ENCODE measurements around the gene GPR42. TPM values are rescaled to one million over a fixed set of nuclear protein-coding genes. Genes with fewer than 3 reads are reported as not detected.

GPR42 gene
- total RNA-seq, 1 donor from 2014 or later = not detected

- no peak for DNase-seq
- ATAC-seq = no peak
- Histone ChIP-seq H3K27me3 (no peaks in the 10 kb centered on the region), H3K4me3 (no peak overlapping the region), H3K36me3 (no peaks in the 10 kb centered on the region), H3K27ac (no peak overlapping the region), H3K9me3 (no peaks in the 10 kb centered on the region), H3K4me1 (no peaks in the 10 kb centered on the region)
- TF ChIP-seq, protein P1, sequence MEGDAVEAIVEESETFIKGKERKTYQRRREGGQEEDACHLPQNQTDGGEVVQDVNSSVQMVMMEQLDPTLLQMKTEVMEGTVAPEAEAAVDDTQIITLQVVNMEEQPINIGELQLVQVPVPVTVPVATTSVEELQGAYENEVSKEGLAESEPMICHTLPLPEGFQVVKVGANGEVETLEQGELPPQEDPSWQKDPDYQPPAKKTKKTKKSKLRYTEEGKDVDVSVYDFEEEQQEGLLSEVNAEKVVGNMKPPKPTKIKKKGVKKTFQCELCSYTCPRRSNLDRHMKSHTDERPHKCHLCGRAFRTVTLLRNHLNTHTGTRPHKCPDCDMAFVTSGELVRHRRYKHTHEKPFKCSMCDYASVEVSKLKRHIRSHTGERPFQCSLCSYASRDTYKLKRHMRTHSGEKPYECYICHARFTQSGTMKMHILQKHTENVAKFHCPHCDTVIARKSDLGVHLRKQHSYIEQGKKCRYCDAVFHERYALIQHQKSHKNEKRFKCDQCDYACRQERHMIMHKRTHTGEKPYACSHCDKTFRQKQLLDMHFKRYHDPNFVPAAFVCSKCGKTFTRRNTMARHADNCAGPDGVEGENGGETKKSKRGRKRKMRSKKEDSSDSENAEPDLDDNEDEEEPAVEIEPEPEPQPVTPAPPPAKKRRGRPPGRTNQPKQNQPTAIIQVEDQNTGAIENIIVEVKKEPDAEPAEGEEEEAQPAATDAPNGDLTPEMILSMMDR (IDR thresholded peaks at IDR 0.05) = no peak
- intact Hi-C loops (cut with DNase I) = loop anchor here (10.0 kb wide), 2 partner anchors 113 to 143 kb away; partner anchors contain the start of gene KRTDAP
Observed at GRCh38 chr19:35352177-35352447, 18.8 kb upstream of the GPR42 start.

- no peak overlapping the region for H3K27ac ChIP-seq
- no peaks in the 10 kb centered on the region for H3K9me3 ChIP-seq
- H3K36me3 ChIP-seq = no peaks in the 10 kb centered on the region
- DNase-seq (peak; percentile 76), ATAC-seq (peak; percentile 86)
- intact Hi-C loops (cut with DNase I) = loop anchor here (10.0 kb wide), 2 partner anchors 112 to 142 kb away; partner anchors contain the start of gene KRTDAP
- H3K4me3 ChIP-seq = no peak overlapping the region
- no peaks in the 10 kb centered on the region for H3K27me3 ChIP-seq
- TF ChIP-seq, protein P1 (IDR thresholded peaks at IDR 0.05) = peak; percentile 82
- H3K4me1 ChIP-seq = peaks cover under 1% of the 10 kb centered on the region
Observed at GRCh38 chr19:35352448-35353304, 18.2 kb upstream of the GPR42 start.

GRCh38 chr19:35353635-35354034 lies 17.2 kb upstream of the GPR42 start:
- DNase-seq = peak; percentile 28
- Histone ChIP-seq H3K9me3 (no peaks in the 10 kb centered on the region), H3K27ac (no peak overlapping the region), H3K4me3 (no peak overlapping the region), H3K27me3 (no peaks in the 10 kb centered on the region), H3K36me3 (no peaks in the 10 kb centered on the region), H3K4me1 (peaks cover 7% of the 10 kb centered on the region)
- TF ChIP-seq, protein P1 (IDR thresholded peaks at IDR 0.05) = no peak
- ATAC-seq = no peak
- intact Hi-C loops (cut with DNase I) = loop anchor here (10.0 kb wide), 2 partner anchors 111 to 141 kb away; partner anchors contain the start of gene KRTDAP

- intact Hi-C loops (cut with DNase I) = loop anchor here (10.0 kb wide), 2 partner anchors 110 to 140 kb away; partner anchors contain the start of gene KRTDAP
- H3K9me3 ChIP-seq = no peaks in the 10 kb centered on the region
- DNase-seq (peak; percentile 19), ATAC-seq (no peak)
- H3K4me1 ChIP-seq = peaks cover 7% of the 10 kb centered on the region
- H3K27ac ChIP-seq = no peak overlapping the region
- TF ChIP-seq, protein P1 (IDR thresholded peaks at IDR 0.05) = no peak
- no peak overlapping the region for H3K4me3 ChIP-seq
- no peaks in the 10 kb centered on the region for H3K36me3 ChIP-seq
- no peaks in the 10 kb centered on the region for H3K27me3 ChIP-seq
Observed at GRCh38 chr19:35354898-35355297, 16.0 kb upstream of the GPR42 start.

DNA sequence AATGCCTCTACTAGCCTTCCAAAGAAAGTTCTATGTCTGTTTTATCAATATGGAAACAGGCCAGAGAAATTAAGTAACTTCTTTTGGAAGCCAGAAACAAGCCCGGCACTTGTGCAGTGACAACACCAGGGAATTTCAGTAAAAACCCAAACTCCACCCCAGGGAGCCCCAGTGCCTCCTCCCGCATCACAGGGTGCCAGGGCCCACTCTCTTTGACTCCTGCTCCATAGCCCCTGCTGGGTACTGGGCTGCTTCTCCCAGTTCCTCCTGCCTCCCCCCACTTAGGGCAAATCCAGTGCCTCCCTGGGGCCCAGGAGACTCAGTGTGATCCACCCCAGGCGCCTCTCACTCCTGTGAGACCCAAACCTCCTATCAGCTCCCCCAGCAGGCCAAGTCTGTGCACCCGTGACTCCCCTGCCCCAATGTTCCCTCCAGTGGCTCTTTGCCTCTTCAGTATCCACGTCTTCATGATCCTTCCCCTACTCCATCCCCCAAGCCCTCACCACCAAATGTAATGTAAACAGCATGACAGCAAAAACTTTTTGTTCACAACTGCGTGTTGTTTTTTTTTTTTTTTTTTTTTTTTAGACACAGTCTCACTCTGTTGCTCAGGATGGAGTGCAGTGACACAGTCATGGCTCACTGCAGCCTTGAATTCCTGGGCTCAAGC lies 14.9 kb upstream of the GPR42 start:
- DNase-seq (peak; percentile 48), ATAC-seq (no peak)
- Histone ChIP-seq H3K36me3 (no peaks in the 10 kb centered on the region), H3K27me3 (no peaks in the 10 kb centered on the region), H3K4me3 (no peak overlapping the region), H3K4me1 (peaks cover 7% of the 10 kb centered on the region), H3K9me3 (no peaks in the 10 kb centered on the region), H3K27ac (no peak overlapping the region)
- TF ChIP-seq, protein P1 (IDR thresholded peaks at IDR 0.05) = no peak
- intact Hi-C loops (cut with DNase I) = loop anchor here (10.0 kb wide), 2 partner anchors 109 to 139 kb away; partner anchors contain the start of gene KRTDAP
